Upper lobe of right lung (tissue), 1 donor: ENCODE data around the gene ZRANB1. TPM values are rescaled to one million over a fixed set of nuclear protein-coding genes. Genes with fewer than 3 reads are reported as not detected.

Experiments used
- ATAC-seq: fragments of 200-7000 bp; cut with Tn5 transposase; one replicate; pipeline ENCODE4 v1.9.1; 2020; ENCODE audit warnings: mild to moderate bottlenecking, moderate library complexity
- DNase-seq: peaks from one replicate; pipeline ENCODE4 v3.0.0-alpha.2; 2020
- H3K27ac ChIP-seq: fragments of 200-600 bp; one replicate; pipeline ENCODE4 v1.8.0; 2022
- H3K27me3 ChIP-seq: fragments of 200-600 bp; one replicate; pipeline ENCODE4 v1.8.0; 2022; ENCODE audit warnings: mild to moderate bottlenecking
- H3K36me3 ChIP-seq: fragments of 200-600 bp; one replicate; pipeline ENCODE4 v1.8.0; 2022
- H3K4me1 ChIP-seq: fragments of 200-600 bp; one replicate; pipeline ENCODE4 v1.8.0; 2022
- H3K4me3 ChIP-seq: fragments of 200-600 bp; one replicate; pipeline ENCODE4 v1.8.0; 2022; ENCODE audit warnings: mild to moderate bottlenecking
- H3K9me3 ChIP-seq: fragments of 200-600 bp; one replicate; pipeline ENCODE4 v1.8.0; 2022
- CTCF ChIP-seq: fragments of 200-600 bp; IDR thresholded peaks from one replicate; pipeline ENCODE4 v1.8.0; 2022; ENCODE audit warnings: antibody characterized with exemption
- intact Hi-C: fragments of 100-400 bp; cut with DNase I; formaldehyde crosslinking; loops from one replicate; pipeline ENCODE4 v1.11.0; 2022
- total RNA-seq: library from RNA; stranded (reverse); fragmentation: NEBNext Ultra II Directional; extraction: Animal tissue kit (Norgen Biotek cat#: 25700); gene quantifications from one replicate; pipeline ENCODE4 v1.2.1, GENCODE V29; 2021
- donor health status: DM: no; HTN: yes; CAD: no; lungs with severe emphysema.

The ZRANB1 gene
- total RNA-seq, 1 donor from 2014 or later = 20.5 TPM

GRCh38 chr10:124996127-124996853, 54.4 kb downstream of the ZRANB1 start:
- DNase-seq = no peak
- no peak overlapping the region for H3K4me3 ChIP-seq
- no peak for ATAC-seq
- H3K4me1 ChIP-seq = peaks cover 24% of the 10 kb centered on the region
- H3K27me3 ChIP-seq = no peaks in the 10 kb centered on the region
- intact Hi-C loops = loop anchor here (10.0 kb wide), 1 partner anchor 49 kb away; no protein-coding TSS in a partner anchor
- no peak for TF ChIP-seq CTCF
- H3K27ac ChIP-seq = no peak overlapping the region
- no peaks in the 10 kb centered on the region for H3K9me3 ChIP-seq
- H3K36me3 ChIP-seq = peaks cover 72% of the 10 kb centered on the region

- peaks cover 24% of the 10 kb centered on the region for H3K4me1 ChIP-seq
- TF ChIP-seq CTCF = no peak
- ATAC-seq = no peak
- intact Hi-C loops = loop anchor here (10.0 kb wide), 1 partner anchor 48 kb away; no protein-coding TSS in a partner anchor
- H3K9me3 ChIP-seq = no peaks in the 10 kb centered on the region
- no peak overlapping the region for H3K4me3 ChIP-seq
- no peaks in the 10 kb centered on the region for H3K27me3 ChIP-seq
- H3K27ac ChIP-seq = no peak overlapping the region
- no peak for DNase-seq
- peaks cover 66% of the 10 kb centered on the region for H3K36me3 ChIP-seq
Measured at GRCh38 chr10:124996854-124997215, 54.9 kb downstream of the ZRANB1 start.

GRCh38 chr10:124997306-124997705, 55.4 kb downstream of the ZRANB1 start:
- TF ChIP-seq CTCF = no peak
- H3K36me3 ChIP-seq = peaks cover 65% of the 10 kb centered on the region
- no peak for ATAC-seq

GRCh38 chr10:124997771-124998623, 56.1 kb downstream of the ZRANB1 start:
- Histone ChIP-seq H3K27ac (no peak overlapping the region), H3K36me3 (peaks cover 65% of the 10 kb centered on the region), H3K9me3 (no peaks in the 10 kb centered on the region), H3K27me3 (no peaks in the 10 kb centered on the region), H3K4me1 (peaks cover 24% of the 10 kb centered on the region), H3K4me3 (no peak overlapping the region)
- ATAC-seq (no peak), DNase-seq (peak; percentile 59)
- no peak for TF ChIP-seq CTCF
- intact Hi-C loops = loop anchor here (10.0 kb wide), 1 partner anchor 47 kb away; no protein-coding TSS in a partner anchor

More at GRCh38 chr10:124997306-124997705, 55.4 kb downstream of the ZRANB1 start:
- Histone ChIP-seq H3K27me3 (no peaks in the 10 kb centered on the region), H3K9me3 (no peaks in the 10 kb centered on the region), H3K27ac (no peak overlapping the region), H3K4me3 (no peak overlapping the region), H3K4me1 (peaks cover 24% of the 10 kb centered on the region)
- DNase-seq = no peak
- intact Hi-C loops = loop anchor here (10.0 kb wide), 1 partner anchor 47 kb away; no protein-coding TSS in a partner anchor

- intact Hi-C loops = loop anchor here (10.0 kb wide), 1 partner anchor 46 kb away; no protein-coding TSS in a partner anchor
- no peaks in the 10 kb centered on the region for H3K27me3 ChIP-seq
- DNase-seq = peak; percentile 53
- peaks cover 24% of the 10 kb centered on the region for H3K4me1 ChIP-seq
- no peak for TF ChIP-seq CTCF
- H3K27ac ChIP-seq = peak overlapping the region; percentile 60
- H3K36me3 ChIP-seq = peaks cover 58% of the 10 kb centered on the region
- no peak overlapping the region for H3K4me3 ChIP-seq
- ATAC-seq = no peak
- H3K9me3 ChIP-seq = no peaks in the 10 kb centered on the region
Measured at GRCh38 chr10:124998624-124999291, 56.8 kb downstream of the ZRANB1 start.
